ENCODE data around the gene CALHM3.
"Not testable (repeated sequence)": the region's sequence is repeated elsewhere in the genome, so short reads cannot be mapped to it uniquely, and the experiment has no call there.

Gene CALHM3

GRCh38 chr10:103479135-103479534 lies at the start of gene CALHM3:
Gene CALHM3, minus strand, starts transcription at chr10:103479240. Its CDS starts 208 bp downstream, at chr10:103479032.
- DNase-seq (ENCODE audit: insufficient read length, low spot score) (no peak), FAIRE-seq (no peak)

GRCh38 chr10:103528549-103528948 lies 49.5 kb upstream of the CALHM3 start:
- DNase-seq (ENCODE audit: insufficient read length, low spot score) (no peak), FAIRE-seq (no peak)

- peak; percentile 23 for DNase-seq (ENCODE audit: insufficient read length, low spot score)
- FAIRE-seq: not testable (repeated sequence)
Measured at GRCh38 chr10:103527476-103527875, 48.4 kb upstream of the CALHM3 start.

GRCh38 chr10:103525901-103526300 lies 46.9 kb upstream of the CALHM3 start:
- DNase-seq (ENCODE audit: insufficient read length, low spot score) (no peak), FAIRE-seq (no peak)

- FAIRE-seq: no peak
- DNase-seq (ENCODE audit: insufficient read length, low spot score): no peak
Measured at GRCh38 chr10:103523683-103524082, 44.6 kb upstream of the CALHM3 start.

- not testable (repeated sequence) for FAIRE-seq; DNase-seq (ENCODE audit: insufficient read length, low spot score)
Measured at GRCh38 chr10:103522006-103522405, 43.0 kb upstream of the CALHM3 start.

GRCh38 chr10:103519798-103520197 lies 40.8 kb upstream of the CALHM3 start:
- DNase-seq (ENCODE audit: insufficient read length, low spot score) (no peak), FAIRE-seq (no peak)

GRCh38 chr10:103517234-103518085 lies 38.4 kb upstream of the CALHM3 start:
- DNase-seq (ENCODE audit: insufficient read length, low spot score): no peak

GRCh38 chr10:103514244-103514643 lies 35.2 kb upstream of the CALHM3 start:
- FAIRE-seq (no peak), DNase-seq (ENCODE audit: insufficient read length, low spot score) (no peak)

More at GRCh38 chr10:103517234-103518085, 38.4 kb upstream of the CALHM3 start:
- FAIRE-seq: no peak

GRCh38 chr10:103513380-103514060 lies 34.5 kb upstream of the CALHM3 start:
- FAIRE-seq (no peak), DNase-seq (ENCODE audit: insufficient read length, low spot score) (no peak)

GRCh38 chr10:103512591-103513379 lies 33.7 kb upstream of the CALHM3 start:
- DNase-seq (ENCODE audit: insufficient read length, low spot score): no peak
- FAIRE-seq: no peak

- FAIRE-seq (peak; percentile 13), DNase-seq (ENCODE audit: insufficient read length, low spot score) (no peak)
Measured at GRCh38 chr10:103512166-103512565, 33.1 kb upstream of the CALHM3 start.

GRCh38 chr10:103510791-103511752 lies 32.0 kb upstream of the CALHM3 start:
- FAIRE-seq (no peak), DNase-seq (ENCODE audit: insufficient read length, low spot score) (no peak)

GRCh38 chr10:103510046-103510685 lies 31.1 kb upstream of the CALHM3 start:
- DNase-seq (ENCODE audit: insufficient read length, low spot score): no peak
- no peak for FAIRE-seq

- DNase-seq (ENCODE audit: insufficient read length, low spot score): no peak
- FAIRE-seq: peak; percentile 40
Measured at GRCh38 chr10:103507235-103508191, 28.5 kb upstream of the CALHM3 start.

- DNase-seq (ENCODE audit: insufficient read length, low spot score): no peak
- FAIRE-seq: no peak
Measured at GRCh38 chr10:103506061-103506460, 27.0 kb upstream of the CALHM3 start.

- DNase-seq (ENCODE audit: insufficient read length, low spot score): peak; percentile 91
- FAIRE-seq: peak; percentile 89
Measured at GRCh38 chr10:103504181-103504783, 25.2 kb upstream of the CALHM3 start.

- not testable (repeated sequence) for DNase-seq (ENCODE audit: insufficient read length, low spot score); FAIRE-seq
Measured at GRCh38 chr10:103503777-103504176, 24.7 kb upstream of the CALHM3 start.

Measured in HTR-8/SVneo (cell line).